HuH-7 (cell line): ENCODE data around the gene CCHCR1.
A peak's percentile ranks its signal among the peaks of the same experiment; 100 is the strongest.

Experiments
- DNase-seq: peaks from one replicate; pipeline ENCODE4 v3.0.0; 2011; ENCODE audit warnings: low spot score

CCHCR1 gene

DNA sequence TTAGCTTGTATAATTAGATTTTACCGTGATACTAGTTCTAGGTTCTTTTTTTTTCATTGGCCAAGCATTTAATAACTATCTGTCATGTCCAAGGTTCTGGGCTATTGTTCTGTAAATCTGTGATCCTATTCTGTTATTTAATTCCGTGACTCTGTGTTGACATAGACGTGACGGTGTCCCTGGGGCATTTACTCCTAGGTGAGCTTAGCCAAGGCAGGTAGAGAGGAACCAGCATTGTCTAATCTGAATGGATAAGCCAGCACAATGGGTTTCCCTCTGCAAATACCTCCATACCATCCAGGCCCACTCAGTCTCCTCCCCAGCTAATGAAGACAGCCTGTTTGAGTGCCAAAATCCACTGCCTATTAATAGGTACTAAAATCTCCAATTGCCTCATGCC lies 28.5 kb downstream of the CCHCR1 start:
- no peak for DNase-seq

DNA sequence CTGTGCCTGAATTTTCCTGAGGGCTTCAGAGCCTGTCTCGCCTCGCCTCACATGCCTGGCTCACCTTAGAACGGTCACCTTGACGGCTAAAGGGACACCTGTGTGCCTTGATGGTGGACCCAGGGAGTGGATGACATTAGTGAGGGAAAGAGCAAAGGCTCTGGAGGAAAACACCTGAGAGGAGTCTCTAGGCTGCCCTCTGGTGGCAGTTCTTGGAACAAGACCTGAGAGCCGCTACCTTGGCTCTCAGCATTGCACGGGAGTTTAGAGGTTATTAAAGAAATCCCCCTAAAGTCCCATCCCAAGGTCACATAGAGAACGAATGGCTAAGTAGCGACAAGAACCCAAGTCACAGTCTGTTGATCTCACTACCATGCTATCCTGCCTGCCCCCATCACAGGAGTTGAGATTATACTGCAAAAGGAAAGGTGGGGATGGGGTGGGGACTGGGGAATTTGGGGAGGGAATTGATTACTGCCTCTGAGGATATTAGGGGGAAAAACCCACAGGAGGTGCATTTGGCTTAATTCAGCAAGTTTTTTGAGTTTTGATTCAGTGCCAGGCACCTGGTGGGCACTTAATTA lies 29.4 kb downstream of the CCHCR1 start:
- DNase-seq, result peak; percentile 60

- no peak for DNase-seq
Measured at GRCh38 chr6:31126396-31127175, 31.0 kb downstream of the CCHCR1 start.

DNA sequence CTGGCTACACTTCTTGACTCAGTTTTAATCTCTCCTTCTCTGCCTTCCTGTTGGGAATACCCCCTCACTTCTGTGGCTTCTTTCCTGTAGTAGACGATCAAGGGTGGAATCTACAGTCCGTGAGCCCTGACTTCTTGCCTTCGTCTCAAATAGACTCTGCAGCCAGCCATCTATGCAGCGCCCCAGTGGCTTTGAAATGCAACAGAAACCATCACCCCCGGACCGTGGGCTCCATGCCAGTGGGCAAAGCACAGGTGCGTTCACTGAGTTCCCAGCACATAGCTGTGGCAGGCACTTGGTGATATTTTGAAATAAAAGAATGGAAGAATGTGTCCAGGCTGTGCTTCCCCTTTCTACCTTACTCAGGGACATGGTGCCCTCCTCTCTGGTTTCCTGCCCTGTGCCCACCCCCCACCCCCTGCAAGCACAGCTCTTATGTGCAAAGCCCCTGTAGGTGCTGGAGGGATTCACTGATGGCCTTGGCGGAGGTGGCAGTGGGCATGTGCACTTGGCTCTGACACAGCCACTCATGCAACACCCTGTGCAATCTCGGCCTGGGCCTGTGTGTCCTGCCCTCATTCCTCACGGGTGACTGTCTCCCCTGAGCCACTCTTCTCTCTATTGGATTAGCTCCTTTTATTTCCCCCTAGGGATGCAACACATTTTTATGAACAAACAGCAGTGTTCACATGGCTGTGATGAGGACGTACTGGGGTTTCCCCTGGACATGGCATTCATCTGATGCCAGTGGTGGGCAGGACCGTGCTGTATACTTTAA lies 31.8 kb downstream of the CCHCR1 start:
- DNase-seq, result no peak

- DNase-seq, result no peak
Measured at GRCh38 chr6:31125162-31125561, 32.4 kb downstream of the CCHCR1 start.

DNA sequence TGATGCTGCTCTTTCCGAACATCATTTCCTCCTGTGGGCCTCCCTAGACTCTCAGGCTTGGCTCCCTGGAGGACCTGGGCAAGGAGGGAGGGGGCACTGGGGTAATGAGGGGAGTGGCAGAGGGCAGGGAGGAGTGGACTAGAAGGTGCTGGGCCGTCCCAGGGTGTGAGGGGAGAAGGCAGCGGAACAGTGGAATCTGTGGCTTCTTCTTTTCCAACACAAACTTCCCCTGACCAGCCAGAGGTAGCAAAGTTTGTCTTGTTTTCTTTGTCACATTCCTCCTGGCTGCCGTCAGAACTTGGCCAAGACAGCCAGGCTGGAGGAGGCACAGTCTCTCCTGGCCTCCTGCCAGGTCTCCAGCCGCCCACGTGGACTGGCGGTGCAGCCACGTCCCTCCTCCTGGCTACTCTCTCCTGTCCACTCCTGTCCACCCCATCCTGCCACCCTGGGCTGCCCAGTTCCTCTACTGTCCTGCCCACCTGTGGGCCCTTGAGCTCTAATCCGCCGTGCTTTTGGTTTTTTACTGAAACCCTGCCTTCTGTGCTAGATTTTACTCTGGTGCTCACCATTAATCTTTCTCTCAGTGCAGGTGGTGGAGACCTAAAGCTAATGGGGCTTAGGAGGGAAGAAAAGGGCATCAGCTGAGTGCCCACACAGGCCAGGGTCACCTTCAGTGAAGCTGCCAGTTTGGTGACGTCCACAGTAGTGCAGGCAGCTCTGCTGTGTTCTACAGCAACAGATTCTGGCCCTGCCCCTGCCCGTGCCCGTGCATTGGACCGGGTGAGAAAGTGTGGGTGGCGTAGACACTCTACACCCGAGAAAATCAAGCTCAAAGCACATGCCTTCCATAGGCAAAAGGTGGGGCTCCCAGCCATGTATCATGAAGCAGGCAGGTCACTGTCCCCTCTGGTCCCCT lies 34.6 kb downstream of the CCHCR1 start:
- no peak for DNase-seq

- no peak for DNase-seq
Measured at GRCh38 chr6:31121131-31121790, 36.3 kb downstream of the CCHCR1 start.

- no peak for DNase-seq
Measured at GRCh38 chr6:31120151-31120915, 37.3 kb downstream of the CCHCR1 start, which contains the start of gene CDSN. CDSN (minus strand) TSS chr6:31120446; CDS start chr6:31120419, 27 bp downstream.

GRCh38 chr6:31118178-31118577 lies 39.4 kb downstream of the CCHCR1 start:
- DNase-seq, result no peak

DNA sequence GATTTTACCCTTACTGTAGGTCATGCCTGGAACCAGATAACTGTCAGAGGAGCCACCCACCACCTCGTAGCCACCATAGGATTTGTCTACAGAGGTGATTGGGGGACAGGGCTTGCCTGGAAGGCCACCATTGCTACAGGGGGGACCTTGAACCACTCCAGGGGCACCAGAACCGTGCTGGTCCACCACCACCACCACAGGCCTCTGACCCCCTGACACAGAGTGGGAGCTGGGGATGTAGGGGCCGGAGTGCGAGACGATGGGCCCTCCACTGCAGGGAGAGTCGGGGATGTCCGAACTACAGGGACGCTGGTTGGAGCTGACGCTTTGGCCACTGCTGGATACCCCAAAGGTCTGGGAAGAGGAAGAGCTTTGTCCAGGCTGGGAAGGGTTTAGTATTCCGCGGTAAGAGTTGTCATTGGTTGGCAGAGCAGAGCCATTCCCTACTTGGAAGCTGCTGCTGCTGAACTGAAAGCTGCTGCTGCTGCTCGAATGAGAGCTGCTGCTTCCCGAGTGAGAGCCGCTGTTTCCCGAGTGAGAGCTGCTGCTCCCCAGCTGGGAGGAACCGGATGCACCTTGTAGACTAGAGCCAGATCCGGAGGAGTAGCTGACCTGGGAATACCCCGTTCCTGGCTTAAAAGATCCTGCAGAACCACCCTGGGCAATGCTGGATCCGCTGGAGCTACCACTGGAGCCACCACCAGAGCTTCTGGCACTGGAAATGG lies 40.8 kb downstream of the CCHCR1 start:
- no peak for DNase-seq

DNA sequence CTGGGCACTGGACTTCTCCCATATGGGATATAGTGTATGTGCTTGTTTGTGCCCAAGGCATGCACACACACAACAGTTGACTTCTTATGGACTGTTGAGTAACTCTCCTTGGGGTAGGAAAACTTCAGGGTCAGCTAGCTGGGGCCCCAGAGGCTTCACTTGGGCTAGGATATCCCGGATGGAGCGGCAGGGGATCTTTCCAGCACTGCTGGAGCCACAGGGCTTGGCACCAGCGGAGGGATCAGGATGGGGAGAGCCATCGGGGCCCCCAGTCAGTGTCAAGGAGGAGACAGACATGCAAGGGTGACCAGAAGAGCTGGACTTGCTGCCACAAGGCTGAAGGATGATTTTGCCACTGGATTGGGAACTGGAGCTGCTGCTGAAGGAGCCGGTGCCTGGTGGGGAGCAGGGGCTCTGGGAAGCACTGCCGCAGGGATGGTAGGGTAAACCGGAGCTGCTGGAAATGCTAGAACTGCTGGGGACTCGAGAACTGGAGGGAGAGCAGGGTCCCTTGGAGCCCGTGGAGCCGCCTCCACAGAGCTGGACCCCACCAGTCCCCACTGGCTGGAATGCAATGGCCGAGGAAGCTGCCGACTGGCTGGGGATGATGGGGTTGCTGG lies 41.6 kb downstream of the CCHCR1 start:
- DNase-seq, result no peak

GRCh38 chr6:31114970-31115849 lies 42.4 kb downstream of the CCHCR1 start:
- DNase-seq, result no peak

- DNase-seq, result no peak
Measured at GRCh38 chr6:31114541-31114878, 43.1 kb downstream of the CCHCR1 start, which contains the start of gene PSORS1C1. PSORS1C1 (plus strand) TSS chr6:31114800; CDS start chr6:31129633, 14,833 bp downstream.

DNA sequence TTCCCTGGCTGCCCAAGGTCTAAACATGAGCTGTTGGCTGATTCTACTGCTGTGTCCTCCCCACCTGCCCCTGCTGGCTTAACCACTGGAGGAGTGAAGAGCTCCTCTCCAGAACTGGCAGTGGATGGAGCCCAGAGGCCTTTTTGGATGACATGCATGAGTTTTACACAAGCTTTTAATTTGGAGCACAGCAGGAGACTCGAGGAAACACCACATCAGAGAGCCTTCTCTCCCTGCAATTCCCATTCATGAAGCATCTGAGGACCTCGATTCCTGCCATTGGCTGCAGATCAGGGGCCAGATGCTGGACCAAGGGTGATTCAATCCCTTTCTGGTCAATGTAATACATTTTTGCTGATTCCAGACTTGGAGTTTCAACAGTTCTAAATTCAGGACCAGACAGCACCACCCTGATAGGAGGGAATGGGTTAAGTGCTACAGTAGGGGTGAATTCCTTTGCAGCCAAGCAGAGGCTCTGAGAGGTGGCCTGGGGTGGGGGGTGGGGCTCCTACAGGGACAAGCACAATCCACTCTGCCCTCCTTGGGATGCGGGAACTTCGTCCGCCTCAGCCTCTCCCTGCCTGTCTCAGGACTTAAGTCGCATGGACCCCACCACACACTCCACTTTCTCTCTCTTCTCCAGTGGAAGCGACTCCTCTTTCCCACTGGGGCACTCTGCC lies 43.6 kb downstream of the CCHCR1 start:
- no peak for DNase-seq

- no peak for DNase-seq
Measured at GRCh38 chr6:31112478-31112877, 45.1 kb downstream of the CCHCR1 start, which contains the start of gene C6orf15. C6orf15 (minus strand) TSS chr6:31112575; CDS start chr6:31112555, 20 bp downstream.

DNA sequence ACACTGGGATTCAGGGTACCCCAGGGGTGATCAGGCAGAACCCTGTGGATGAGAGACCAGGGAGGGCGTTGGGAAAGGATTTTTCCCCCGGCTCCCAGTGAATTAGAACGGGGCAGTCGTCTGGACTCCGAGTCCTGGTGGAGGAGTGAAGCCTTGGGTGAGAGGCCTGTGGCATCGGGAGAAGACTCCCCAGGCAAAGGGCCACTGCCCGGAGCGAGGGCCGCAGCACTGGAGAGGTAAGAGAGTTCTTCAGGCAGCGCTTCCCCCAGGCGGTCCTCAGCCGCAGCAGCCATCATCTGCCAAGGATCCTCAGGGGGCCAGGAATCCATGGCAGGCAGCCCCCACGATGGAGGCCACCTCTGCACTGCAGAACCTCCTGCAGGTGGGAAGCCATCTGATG lies 45.9 kb downstream of the CCHCR1 start:
- DNase-seq, result no peak

DNA sequence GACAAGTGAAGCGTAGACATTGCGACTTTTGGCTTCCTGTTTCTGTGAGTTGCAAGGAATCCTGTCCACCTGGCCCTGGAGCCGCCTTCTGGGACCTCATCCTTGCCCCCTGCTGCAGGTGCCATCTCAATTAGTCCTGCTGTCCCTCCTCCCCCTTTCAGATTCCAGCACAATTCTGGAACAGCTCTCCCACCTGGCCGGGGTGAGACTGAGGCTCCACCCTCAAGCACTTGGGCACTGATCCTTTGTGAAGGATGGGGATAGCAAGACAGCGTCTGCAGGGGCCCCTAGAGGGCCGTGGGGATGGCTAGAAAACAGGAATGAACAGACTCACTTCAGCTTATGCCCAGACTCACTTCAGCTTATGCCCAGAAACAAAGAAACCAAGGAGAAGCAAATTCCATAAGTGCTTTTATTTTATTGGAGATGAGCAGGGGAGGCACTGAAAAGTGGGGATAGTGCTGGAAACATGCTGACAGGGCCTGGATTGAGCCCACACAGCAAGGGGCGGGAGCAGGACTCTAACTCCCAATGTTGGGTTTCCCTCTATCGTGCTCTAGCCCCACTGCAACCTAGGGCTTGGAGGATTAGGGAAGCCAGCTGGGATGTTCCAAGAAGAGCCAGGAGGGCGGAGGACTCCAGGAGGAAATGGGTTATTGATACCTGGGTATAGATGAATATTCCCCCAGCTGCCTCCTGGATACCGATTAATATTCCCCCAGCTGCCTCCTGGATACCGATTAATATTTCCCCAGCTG lies 46.6 kb downstream of the CCHCR1 start:
- DNase-seq, result no peak
